Activated CD8-positive, alpha-beta memory T cell treated with anti-CD3 and anti-CD28 coated beads, Interleukin-2, amount 50 U/mL, for 4 hours (primary cell): ENCODE results near the gene SORCS3.
"Not testable (repeated sequence)": the region's sequence is repeated elsewhere in the genome, so short reads cannot be mapped to it uniquely, and the experiment has no call there.

Experiments used
- DNase-seq: peaks from one replicate; pipeline ENCODE4 v3.0.0-alpha.2; 2020

The SORCS3 gene

DNA sequence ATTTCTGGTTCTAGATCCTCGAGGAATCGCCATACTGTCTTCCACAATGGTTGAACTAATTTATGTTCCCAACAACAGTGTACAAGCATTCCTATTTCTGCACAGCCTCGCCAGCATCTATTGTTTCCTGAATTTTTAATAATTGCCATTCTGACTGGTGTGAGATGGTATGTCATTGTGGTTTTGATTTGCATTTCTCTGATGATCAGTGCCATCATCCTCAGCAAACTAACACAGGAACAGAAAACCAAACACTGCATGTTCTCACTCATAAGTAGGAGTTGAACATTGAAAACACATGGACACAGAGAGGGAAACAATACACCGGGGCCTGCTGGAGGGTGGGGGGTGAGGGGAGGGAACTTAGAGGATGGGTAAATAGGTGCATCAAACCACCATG, 62.2 kb downstream of the SORCS3 start:
- not testable (repeated sequence) for DNase-seq

DNA sequence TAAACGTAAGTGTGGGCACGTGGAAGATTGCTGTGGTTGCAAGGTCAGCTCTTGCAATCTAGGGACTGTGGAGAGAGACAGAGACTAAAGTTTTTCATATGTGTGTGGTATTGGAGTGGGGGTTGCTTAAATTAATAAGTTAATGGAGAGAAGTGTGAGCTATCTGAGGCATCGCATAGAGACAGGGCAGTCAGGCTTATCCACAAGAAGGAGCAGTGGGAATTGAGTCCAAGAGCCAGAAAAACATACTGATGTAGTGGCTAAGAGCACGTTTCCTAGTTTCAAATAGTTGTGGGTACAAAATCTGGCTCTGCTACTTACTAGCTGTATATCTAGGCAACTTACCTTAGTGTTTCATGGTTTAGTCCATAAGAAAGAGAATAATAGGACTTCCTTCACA, 65.8 kb downstream of the SORCS3 start:
- no peak for DNase-seq

GRCh38 chr10:104707602-104708459, 66.7 kb downstream of the SORCS3 start:
- no peak for DNase-seq

- DNase-seq = no peak
Observed at GRCh38 chr10:104711302-104711721, 70.2 kb downstream of the SORCS3 start.

GRCh38 chr10:104730593-104730992, 89.5 kb downstream of the SORCS3 start:
- not testable (repeated sequence) for DNase-seq

DNA sequence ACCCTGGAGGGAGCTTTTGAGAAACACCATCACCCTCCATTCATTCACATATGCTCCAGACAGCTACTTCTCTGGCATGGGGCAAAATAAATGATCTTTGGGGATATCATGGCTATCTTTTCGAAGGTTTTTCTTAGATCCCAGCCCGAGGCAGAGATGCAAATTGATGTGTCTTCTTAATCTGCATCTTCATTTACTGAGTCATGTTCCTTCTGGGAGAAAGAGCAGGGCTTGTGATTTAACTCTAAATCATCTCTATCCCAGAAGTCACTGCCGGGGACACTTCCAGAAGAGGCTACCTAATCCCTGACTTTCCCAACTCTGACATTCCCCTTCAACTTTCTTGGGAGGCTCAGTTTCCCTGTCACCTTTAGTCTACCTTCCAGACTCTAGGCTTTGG, 90.1 kb downstream of the SORCS3 start:
- no peak for DNase-seq

DNA sequence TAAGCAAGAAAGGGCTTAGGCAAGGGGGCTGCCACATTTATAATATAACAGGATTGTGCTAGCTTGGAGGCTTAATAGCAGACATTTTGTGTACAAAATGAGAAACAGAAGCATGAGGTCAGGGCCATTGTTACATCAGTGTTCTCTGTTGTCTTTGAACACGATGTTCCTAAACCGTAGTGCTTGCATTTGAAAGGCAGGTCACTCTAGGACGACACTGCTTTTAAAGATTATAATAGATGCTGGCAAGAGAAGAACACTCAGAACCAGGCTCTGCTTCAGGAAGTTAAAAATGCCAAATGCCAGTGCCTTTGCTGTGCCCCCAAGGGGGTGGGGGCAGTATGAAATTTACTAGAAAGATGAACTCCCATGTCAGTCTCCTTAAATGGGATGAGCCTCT, 91.1 kb downstream of the SORCS3 start:
- no peak for DNase-seq

DNA sequence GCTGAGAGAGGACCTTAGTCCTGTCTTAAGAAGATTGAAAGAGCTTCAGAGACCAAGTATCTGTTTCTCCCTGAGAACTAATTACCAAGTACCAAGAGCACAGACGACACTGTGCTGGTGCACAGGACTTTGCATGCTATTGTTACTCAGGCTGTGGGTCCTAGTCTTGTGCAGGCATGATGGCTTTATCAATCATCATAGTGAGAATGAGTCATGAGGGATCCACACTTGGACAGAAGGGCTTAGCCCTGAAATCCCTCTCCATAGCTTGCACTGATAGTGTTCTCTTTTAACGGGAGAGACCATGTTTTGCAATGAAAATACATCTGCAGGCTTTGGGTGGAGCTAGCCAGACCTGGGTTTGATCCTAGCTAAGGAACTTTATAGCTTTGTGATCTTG, 93.3 kb downstream of the SORCS3 start:
- DNase-seq = no peak

- DNase-seq = no peak
Observed at GRCh38 chr10:104735036-104735756, 94.1 kb downstream of the SORCS3 start.

DNA sequence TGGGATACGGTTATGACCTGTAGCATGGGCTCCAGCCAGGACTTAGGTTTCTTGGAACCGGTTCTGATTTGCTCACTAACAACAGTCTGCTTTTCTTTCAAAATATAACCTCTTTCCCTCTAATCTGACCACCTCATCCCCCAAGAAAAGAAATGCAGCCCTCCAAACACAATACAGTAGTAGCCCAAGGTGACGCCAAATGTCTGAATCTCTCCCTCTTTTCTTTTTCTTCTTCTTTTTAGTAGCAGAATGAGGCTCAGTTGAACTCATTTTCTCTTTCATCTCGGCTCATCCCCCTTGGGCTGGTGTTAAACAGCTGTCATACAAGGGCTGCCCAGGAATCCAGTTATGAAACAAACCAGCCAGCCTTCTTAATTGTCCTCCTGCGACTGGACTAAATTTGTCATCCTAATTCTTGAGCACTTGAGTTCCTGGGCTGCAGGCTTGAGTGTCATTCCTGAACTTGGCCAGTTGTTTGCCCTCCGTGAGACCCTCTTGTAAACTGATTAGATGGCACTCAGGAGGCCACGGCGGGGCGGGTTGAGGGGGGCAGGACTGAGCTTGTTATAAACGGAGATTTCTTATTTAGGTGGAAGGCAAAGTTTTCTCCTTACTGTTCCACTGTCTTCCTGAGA, 94.8 kb downstream of the SORCS3 start:
- no peak for DNase-seq

GRCh38 chr10:104741127-104741526, 100.0 kb downstream of the SORCS3 start:
- no peak for DNase-seq

DNA sequence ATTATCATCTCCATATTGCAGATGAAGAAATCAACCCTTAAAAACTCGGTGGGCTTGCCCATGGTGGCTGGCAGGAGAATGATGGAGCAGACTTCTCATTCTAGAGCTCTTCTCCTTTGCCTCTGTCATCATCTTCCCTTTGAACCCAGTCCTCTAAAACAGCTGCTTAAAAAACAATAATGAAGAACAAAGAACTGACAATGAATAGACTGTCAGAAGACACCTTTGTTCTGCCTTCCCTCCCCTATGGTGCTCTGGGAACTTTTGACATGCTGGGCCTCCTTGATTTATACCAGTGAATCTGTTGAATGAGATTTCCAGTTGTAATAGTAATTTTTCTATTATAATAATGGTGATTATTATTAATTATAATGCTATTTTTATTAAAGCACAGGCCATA, 103.0 kb downstream of the SORCS3 start:
- no peak for DNase-seq

- no peak for DNase-seq
Observed at GRCh38 chr10:104750291-104750690, 109.2 kb downstream of the SORCS3 start.

DNA sequence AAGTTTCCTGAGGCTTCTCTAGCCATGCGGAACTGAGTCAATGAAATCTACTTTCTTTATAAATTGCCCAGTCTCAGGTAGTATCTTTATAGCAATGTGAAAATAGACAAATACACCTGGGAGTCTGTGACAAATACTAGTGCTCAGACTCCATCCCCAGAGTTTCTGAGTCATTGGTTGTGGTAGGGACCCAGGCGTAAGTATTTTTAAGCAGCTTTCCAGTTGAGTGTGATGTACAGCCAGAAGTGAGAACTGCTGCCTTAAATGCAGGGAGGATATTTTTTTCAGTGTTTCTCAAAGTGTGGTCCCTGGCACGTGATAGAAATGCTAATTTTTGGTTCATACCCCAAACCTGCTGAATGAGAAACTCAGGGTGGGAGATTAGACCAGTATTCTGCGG, 121.7 kb downstream of the SORCS3 start:
- DNase-seq = no peak

- DNase-seq = no peak
Observed at GRCh38 chr10:104766341-104766740, 125.3 kb downstream of the SORCS3 start.

DNA sequence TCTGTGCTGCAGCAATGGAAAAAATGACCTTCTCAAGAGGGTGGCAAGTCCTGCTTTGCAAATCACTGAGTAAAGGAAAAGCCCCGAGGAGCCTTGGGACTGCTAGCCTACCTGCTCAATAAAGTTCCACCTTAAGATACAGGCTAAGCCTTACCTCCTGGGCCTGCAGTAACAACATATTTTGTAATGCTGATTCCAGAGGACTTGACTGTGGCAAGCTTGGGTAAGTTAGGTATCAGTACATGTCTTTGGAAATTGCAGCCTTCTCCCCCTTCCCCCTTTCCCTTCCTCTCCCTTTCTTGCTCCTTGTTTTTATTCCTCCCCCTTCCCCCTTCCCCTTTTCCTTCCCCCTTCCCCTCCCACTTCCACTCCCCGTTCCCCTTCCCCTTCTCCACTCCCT, 126.2 kb downstream of the SORCS3 start:
- no peak for DNase-seq

DNA sequence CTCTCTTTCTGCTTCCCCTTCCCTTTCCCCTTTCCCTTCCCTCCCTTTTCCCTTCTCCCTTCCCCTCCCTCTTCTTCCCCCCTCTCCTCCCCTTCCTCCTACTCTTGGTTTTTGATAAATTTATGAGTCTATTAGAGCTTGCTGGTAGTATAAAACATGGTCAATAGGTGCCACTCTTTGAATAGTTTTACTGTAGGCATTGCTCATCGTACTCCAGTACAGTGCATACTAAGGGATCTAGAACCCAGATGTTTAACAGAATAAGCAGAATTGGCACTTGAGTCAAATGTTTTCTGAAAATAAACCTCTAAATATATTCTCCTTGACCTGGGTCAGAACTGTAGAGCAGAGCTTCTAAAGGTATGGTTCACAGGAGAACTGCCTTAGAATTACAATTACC, 126.7 kb downstream of the SORCS3 start:
- no peak for DNase-seq

GRCh38 chr10:104773105-104773504, 132.0 kb downstream of the SORCS3 start:
- no peak for DNase-seq

DNA sequence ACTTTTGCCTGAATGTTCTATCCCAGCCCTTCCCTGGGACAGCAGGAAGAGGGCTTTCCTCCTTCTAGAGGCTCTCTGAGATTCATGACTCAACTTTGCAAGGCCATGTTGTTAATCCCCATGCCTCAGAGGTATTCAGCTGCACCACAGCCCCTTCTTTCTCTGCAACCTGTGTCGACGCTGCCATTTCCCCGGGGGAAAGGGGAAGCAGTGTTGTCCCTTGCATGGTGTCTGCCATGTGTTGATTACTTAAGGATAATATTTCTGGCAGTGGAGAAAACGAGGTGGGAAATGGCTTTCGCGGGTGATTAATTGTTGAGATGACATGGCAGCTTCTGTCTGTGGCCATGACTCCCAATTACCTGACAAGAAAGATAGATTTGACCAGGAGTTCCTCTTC, 133.1 kb downstream of the SORCS3 start:
- no peak for DNase-seq

DNA sequence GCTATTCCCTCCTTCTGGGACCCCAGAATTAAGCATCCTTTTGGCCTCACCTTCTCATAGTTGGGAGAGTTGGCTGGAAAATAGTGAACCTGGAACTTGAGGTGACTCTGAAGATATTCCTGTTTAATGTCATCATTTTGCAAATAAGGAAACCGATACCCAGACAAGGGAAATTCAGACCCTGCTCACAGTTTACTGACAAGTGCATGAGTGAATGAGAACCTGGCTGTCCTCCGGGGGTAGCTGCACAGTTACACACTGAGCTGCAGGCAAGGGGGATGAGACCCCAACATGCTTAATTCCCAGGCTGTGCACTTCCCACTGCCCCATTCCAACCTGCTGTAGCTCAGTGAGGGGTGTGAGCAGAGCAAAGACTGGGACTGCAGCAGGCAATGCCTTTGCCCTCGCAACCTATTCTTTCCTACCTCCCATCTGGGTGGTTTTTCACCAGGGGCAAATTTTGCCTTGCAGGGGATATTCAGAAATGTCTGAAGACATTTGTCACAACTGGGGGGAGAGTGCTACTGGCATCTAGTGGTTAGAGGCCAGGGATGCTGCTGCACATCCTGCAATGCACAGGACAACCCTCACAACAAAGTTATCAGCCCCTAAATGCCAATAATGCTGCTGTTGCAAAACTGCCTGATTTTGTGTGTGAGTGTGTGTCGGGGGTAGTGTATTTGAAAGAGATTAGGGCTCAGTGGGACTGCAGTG, 136.2 kb downstream of the SORCS3 start:
- no peak for DNase-seq

- DNase-seq = no peak
Observed at GRCh38 chr10:104778371-104778770, 137.3 kb downstream of the SORCS3 start.

- DNase-seq = no peak
Observed at GRCh38 chr10:104779701-104780100, 138.6 kb downstream of the SORCS3 start.

GRCh38 chr10:104780165-104780564, 139.1 kb downstream of the SORCS3 start:
- no peak for DNase-seq
